ENCODE results near the gene NAA38.
A peak's percentile ranks its signal among the peaks of the same experiment; 100 is the strongest.

Gene NAA38

GRCh38 chr17:7852262-7852670 lies 5.1 kb downstream of the NAA38 start:
- DNase-seq (ENCODE audit: low read depth) = no peak

GRCh38 chr17:7851438-7852261 lies 5.7 kb downstream of the NAA38 start:
- DNase-seq (ENCODE audit: low read depth) = no peak

GRCh38 chr17:7850701-7851437 lies 6.5 kb downstream of the NAA38 start:
- DNase-seq (ENCODE audit: low read depth) = no peak

- no peak for DNase-seq (ENCODE audit: low read depth)
Observed at GRCh38 chr17:7849751-7850504, 7.4 kb downstream of the NAA38 start.

- no peak for DNase-seq (ENCODE audit: low read depth)
Observed at GRCh38 chr17:7849130-7849750, 8.1 kb downstream of the NAA38 start.

GRCh38 chr17:7848739-7849129 lies 8.6 kb downstream of the NAA38 start:
- no peak for DNase-seq (ENCODE audit: low read depth)

GRCh38 chr17:7848131-7848579 lies 9.2 kb downstream of the NAA38 start:
- DNase-seq (ENCODE audit: low read depth) = no peak

GRCh38 chr17:7846765-7847661 lies 10.3 kb downstream of the NAA38 start:
- no peak for DNase-seq (ENCODE audit: low read depth)

- no peak for DNase-seq (ENCODE audit: low read depth)
Observed at GRCh38 chr17:7846063-7846735, 11.2 kb downstream of the NAA38 start.

- no peak for DNase-seq (ENCODE audit: low read depth)
Observed at GRCh38 chr17:7845359-7846062, 11.8 kb downstream of the NAA38 start.

- DNase-seq (ENCODE audit: low read depth) = peak; percentile 89
Observed at GRCh38 chr17:7844292-7845154, 12.8 kb downstream of the NAA38 start.

GRCh38 chr17:7843536-7844291 lies 13.6 kb downstream of the NAA38 start:
- no peak for DNase-seq (ENCODE audit: low read depth)

- DNase-seq (ENCODE audit: low read depth) = no peak
Observed at GRCh38 chr17:7843257-7843535, 14.2 kb downstream of the NAA38 start.

- DNase-seq (ENCODE audit: low read depth) = peak; percentile 88
Observed at GRCh38 chr17:7842380-7843256, 14.7 kb downstream of the NAA38 start.

- no peak for DNase-seq (ENCODE audit: low read depth)
Observed at GRCh38 chr17:7841915-7842379, 15.4 kb downstream of the NAA38 start.

- DNase-seq (ENCODE audit: low read depth) = no peak
Observed at GRCh38 chr17:7841396-7841914, 15.9 kb downstream of the NAA38 start.

GRCh38 chr17:7840875-7841274 lies 16.5 kb downstream of the NAA38 start:
- no peak for DNase-seq (ENCODE audit: low read depth)
